Heart left ventricle (tissue), 13 donors: Measurements from ENCODE around the gene MMP21.

Experiments used
- POLR2A ChIP-seq, 2 donors: fragments of 450-650 bp; IDR thresholded peaks; one replicate each; pipeline ENCODE4 v1.6.1; 2017; ENCODE audit warnings: antibody characterized with exemption in 2 of 2, mild to moderate bottlenecking in 2 of 2, moderate library complexity in 2 of 2
- TF ChIP-seq, protein P1 (sequence below), 12 donors: fragments of 200-600 bp; sonication (generic) in 4 of 12; IDR thresholded peaks; one replicate each; pipeline versions ENCODE4 v1.5.0 to v1.8.0; 2018 to 2022; ENCODE audit warnings: antibody characterized with exemption in 12 of 12, mild to moderate bottlenecking in 5 of 12
- donor health status: ischemic (EF 13 %, LVEDD 7.1; RV severe dilation, severe dysfunction).
- donor health status: DM: no; HTN: yes; CAD: no.
- donor health status: DM: no; HTN: no; CAD: no.
- donor health status: ischemic (EF 25% LVEDD 6.9; RV normal size, moderate dysfunction).
- donor health status: ischemic (EF 25% LVEDD 5.7; RV mildly dilated, moderate dysfunction).
- donor health status: ischemic (EF 35%, LVEDD 5.7; RV mildly dilated, moderate dysfunction).
- donor health status: nonischemic (EF 11% LVEDD 7.7; RV severe dilation, severe dysfunction).
- donor health status: DM: yes; HTN: yes; CAD: no.
- donor health status: PGD.
- donor health status: ischemic (EF 29% LVEDD 5.4; RV normal size, mild dysfunction).
- donor health status: nonischemic (EF 23%, LVEDD 6.1; RV moderate dilation, normal function).

DNA sequence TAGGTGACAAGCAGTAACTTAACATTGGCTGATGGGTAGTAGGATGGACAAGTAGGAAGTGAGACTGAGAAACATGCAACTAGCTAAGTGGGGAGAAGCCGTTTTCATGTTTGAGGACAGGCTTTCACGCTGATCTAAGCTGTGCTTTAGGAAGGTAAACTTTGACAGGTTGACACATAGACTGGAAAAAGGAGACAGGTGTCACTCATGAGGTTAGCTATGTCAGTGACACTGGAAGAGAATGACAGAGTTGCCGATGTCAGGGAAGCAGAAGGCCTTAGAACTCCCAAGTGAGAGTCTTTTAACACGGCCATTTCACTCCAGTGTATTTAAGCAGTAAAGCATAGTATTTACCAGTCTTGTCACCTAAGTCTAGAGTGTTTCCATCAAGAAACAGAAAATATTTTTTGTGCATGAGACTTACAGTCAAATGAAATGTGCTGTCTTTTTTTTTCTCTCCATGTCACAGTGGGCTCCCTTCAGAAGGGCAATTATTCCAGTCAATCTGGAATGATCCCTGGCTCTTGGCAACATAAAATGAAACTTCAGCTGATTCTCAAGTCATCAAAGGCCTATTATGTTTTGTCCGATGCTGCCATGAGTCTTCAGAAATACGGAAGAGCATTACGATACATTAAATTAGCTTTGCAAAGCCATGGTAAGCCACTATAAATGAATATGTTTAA, 35.5 kb downstream of the MMP21 start:
- TF ChIP-seq, protein P1, sequence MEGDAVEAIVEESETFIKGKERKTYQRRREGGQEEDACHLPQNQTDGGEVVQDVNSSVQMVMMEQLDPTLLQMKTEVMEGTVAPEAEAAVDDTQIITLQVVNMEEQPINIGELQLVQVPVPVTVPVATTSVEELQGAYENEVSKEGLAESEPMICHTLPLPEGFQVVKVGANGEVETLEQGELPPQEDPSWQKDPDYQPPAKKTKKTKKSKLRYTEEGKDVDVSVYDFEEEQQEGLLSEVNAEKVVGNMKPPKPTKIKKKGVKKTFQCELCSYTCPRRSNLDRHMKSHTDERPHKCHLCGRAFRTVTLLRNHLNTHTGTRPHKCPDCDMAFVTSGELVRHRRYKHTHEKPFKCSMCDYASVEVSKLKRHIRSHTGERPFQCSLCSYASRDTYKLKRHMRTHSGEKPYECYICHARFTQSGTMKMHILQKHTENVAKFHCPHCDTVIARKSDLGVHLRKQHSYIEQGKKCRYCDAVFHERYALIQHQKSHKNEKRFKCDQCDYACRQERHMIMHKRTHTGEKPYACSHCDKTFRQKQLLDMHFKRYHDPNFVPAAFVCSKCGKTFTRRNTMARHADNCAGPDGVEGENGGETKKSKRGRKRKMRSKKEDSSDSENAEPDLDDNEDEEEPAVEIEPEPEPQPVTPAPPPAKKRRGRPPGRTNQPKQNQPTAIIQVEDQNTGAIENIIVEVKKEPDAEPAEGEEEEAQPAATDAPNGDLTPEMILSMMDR (IDR thresholded peaks at IDR 0.05) = no peak
- no peak for TF ChIP-seq POLR2A (IDR thresholded peaks at IDR 0.05)
